Neural crest cell (in vitro differentiated cells): ENCODE data around the gene METAP2. TPM values are rescaled to one million over a fixed set of nuclear protein-coding genes. Genes with fewer than 3 reads are reported as not detected.
"Not testable (repeated sequence)": the region's sequence is repeated elsewhere in the genome, so short reads cannot be mapped to it uniquely, and the experiment has no call there.

Source experiments
- DNase-seq: peaks from one replicate; pipeline ENCODE4 v3.0.0; 2021; ENCODE audit warnings: low read depth, mixed read lengths, low spot score
- H3K27ac Mint-ChIP-seq: one replicate; pipeline ENCODE4 v1.8.0; 2021; ENCODE audit warnings: mild to moderate bottlenecking, mixed read lengths; ENCODE audit not compliant: unreplicated experiment
- H3K27me3 Mint-ChIP-seq: 2 replicates; pipeline ENCODE4 v1.8.0; 2021; ENCODE audit warnings: low read depth, mild to moderate bottlenecking, mixed read lengths
- H3K36me3 Mint-ChIP-seq: 2 replicates; pipeline ENCODE4 v1.8.0; 2021; ENCODE audit warnings: low read depth, mild to moderate bottlenecking, mixed read lengths
- H3K4me1 Mint-ChIP-seq: 2 replicates; pipeline ENCODE4 v1.8.0; 2021; ENCODE audit warnings: mixed read lengths
- H3K4me3 Mint-ChIP-seq: one replicate; pipeline ENCODE4 v1.8.0; 2021; ENCODE audit warnings: mild to moderate bottlenecking, mixed read lengths
- H3K9me3 Mint-ChIP-seq: 2 replicates; pipeline ENCODE4 v1.8.0; 2021; ENCODE audit warnings: mixed read lengths
- total RNA-seq: library from RNA; stranded (reverse); gene quantifications from 2 replicates; pipeline ENCODE4 v1.2.1, GENCODE V29; 2021
- TF ChIP-seq, protein P1 (sequence below): fragments of 200-600 bp; sonication (generic); conservative IDR thresholded peaks from 2 replicates; pipeline ENCODE4 v1.5.0; 2021; ENCODE audit warnings: antibody characterized with exemption, mild to moderate bottlenecking

METAP2 gene
- total RNA-seq, 1 donor from 2014 or later = 99.6 TPM

DNA sequence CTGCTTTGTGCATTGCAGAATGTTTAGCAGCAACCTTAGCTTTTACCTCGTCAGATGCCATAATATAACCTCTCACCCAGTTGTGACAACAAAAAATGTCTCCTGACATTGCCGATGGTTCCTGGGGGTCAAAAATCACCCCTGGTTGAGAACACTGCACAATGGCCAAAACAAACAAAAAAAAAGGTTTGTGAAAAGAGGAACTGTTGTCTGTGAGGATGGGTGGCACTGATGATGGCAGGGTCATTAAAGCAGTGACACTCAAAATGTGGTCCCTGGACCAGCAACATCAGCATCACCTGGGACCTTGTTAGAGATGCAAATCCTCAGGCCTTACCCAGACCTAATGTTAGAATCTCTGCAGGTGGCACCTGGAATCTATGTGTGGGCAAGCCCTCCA lies 36.4 kb upstream of the METAP2 start:
- no peak for DNase-seq
- H3K27ac Mint-ChIP-seq = no peak overlapping the region
- H3K4me3 Mint-ChIP-seq = no peak overlapping the region
- no peaks in the 10 kb centered on the region for H3K9me3 Mint-ChIP-seq
- no peaks in the 10 kb centered on the region for H3K36me3 Mint-ChIP-seq
- no peaks in the 10 kb centered on the region for H3K4me1 Mint-ChIP-seq
- no peaks in the 10 kb centered on the region for H3K27me3 Mint-ChIP-seq
- TF ChIP-seq, protein P1, sequence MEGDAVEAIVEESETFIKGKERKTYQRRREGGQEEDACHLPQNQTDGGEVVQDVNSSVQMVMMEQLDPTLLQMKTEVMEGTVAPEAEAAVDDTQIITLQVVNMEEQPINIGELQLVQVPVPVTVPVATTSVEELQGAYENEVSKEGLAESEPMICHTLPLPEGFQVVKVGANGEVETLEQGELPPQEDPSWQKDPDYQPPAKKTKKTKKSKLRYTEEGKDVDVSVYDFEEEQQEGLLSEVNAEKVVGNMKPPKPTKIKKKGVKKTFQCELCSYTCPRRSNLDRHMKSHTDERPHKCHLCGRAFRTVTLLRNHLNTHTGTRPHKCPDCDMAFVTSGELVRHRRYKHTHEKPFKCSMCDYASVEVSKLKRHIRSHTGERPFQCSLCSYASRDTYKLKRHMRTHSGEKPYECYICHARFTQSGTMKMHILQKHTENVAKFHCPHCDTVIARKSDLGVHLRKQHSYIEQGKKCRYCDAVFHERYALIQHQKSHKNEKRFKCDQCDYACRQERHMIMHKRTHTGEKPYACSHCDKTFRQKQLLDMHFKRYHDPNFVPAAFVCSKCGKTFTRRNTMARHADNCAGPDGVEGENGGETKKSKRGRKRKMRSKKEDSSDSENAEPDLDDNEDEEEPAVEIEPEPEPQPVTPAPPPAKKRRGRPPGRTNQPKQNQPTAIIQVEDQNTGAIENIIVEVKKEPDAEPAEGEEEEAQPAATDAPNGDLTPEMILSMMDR = no peak

DNA sequence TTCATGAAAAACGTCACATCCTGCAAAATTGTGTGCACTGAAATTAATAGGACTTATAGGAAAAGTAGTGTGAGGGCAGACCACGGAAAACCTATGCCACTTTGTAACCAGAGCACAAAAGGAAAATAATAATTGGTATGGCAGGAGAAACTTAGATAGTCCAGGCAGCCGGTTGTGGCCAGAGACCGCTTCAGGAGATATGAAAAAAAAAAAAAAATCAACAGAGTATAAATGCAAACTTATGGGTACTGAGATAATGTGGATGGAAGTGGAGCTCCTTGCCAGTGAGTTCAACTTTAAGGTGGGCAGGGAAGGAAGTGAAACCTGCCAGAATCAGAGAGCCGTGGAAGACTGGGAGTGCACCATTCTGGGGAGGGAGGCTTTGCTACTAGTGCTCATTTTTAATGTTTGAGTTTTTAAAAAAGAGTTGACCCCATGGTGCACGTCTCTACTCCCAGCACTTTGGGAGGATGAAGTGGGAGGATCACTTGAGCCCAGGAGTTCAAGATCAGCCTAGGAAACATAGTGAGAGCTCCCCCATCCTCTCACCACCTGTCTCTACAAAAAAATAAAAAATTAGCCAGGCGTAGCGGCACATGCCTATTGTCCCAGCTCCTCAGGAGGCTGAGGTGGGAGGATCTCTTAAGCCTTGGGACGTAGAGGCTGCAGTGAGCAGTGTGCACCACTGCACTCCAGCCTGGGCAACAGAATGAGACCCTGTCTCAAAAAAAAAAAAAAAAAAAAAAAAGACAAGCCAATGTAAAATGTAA lies 34.3 kb upstream of the METAP2 start:
- TF ChIP-seq, protein P1 = no peak
- DNase-seq = no peak
- no peaks in the 10 kb centered on the region for H3K9me3 Mint-ChIP-seq
- H3K27ac Mint-ChIP-seq = no peak overlapping the region
- no peak overlapping the region for H3K4me3 Mint-ChIP-seq
- no peaks in the 10 kb centered on the region for H3K27me3 Mint-ChIP-seq
- H3K4me1 Mint-ChIP-seq = no peaks in the 10 kb centered on the region
- H3K36me3 Mint-ChIP-seq = no peaks in the 10 kb centered on the region

DNA sequence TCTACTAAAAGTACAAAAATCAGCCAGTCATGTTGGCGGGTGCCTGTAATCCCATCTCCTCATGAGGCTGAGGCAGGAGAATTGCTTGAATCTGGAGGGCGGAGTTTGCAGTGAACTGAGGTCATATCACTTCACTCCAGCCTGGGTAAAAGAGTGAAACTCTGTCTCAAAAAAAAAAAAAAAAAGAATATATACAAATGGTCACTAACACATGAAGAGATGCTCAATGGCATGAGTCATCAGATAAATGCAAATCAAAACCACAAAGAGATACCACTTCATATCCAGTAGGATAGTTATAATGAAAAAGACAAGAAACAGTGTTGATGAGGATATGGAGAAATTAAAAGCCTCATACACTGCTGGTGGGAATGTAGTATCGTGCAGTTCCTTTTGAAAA lies 33.6 kb upstream of the METAP2 start:
- TF ChIP-seq, protein P1 = no peak
- Mint-ChIP-seq H3K9me3 (no peaks in the 10 kb centered on the region), H3K4me3 (no peak overlapping the region), H3K27me3 (peaks cover under 1% of the 10 kb centered on the region), H3K27ac (no peak overlapping the region), H3K4me1 (no peaks in the 10 kb centered on the region), H3K36me3 (no peaks in the 10 kb centered on the region)
- no peak for DNase-seq

DNA sequence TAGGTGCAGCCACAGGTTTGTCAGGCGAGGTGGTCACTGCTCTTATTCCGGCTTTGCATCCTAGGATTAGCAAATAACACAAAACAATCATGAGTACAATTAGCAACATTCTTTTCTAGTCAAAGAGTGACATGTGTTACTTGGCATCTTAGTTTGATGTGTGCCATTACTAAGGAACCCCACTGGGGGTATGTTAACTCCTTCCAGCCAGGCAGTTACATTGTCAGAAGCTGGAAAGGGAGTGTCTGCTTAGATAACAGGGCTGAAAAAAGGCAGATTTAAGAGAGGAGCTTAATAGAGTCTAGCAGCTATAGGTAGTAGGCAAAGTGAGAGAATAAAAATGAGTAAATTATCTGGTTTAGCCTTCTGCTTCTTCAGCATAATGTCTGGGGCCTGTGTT lies 30.5 kb upstream of the METAP2 start:
- H3K4me1 Mint-ChIP-seq = peaks cover 7% of the 10 kb centered on the region
- H3K27ac Mint-ChIP-seq = no peak overlapping the region
- no peak for DNase-seq
- no peaks in the 10 kb centered on the region for H3K9me3 Mint-ChIP-seq
- no peak overlapping the region for H3K4me3 Mint-ChIP-seq
- peaks cover 16% of the 10 kb centered on the region for H3K27me3 Mint-ChIP-seq
- TF ChIP-seq, protein P1 = no peak
- no peaks in the 10 kb centered on the region for H3K36me3 Mint-ChIP-seq

DNA sequence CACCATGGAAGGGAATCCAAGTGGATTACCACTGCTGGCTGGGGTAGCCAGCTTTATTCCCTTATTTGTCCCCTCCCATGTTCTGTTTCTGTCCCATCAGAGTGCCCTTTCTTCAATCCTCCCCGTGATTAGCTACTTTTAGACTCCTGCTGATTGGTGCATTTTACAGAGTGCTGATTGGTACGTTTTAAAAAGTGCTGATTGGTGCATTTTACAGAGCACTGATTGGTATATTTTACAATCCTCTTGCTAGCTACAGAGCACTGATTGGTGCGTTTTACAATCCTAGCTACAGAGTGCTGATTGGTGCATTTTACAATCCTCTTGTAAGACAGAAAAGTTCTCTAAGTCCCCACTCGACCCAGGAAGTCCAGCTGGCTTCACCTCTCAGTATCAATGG lies 28.9 kb upstream of the METAP2 start:
- H3K9me3 Mint-ChIP-seq, H3K27ac Mint-ChIP-seq, H3K4me3 Mint-ChIP-seq, H3K4me1 Mint-ChIP-seq, H3K36me3 Mint-ChIP-seq, DNase-seq: not testable (repeated sequence)
- H3K27me3 Mint-ChIP-seq = peaks cover 16% of the 10 kb centered on the region

DNA sequence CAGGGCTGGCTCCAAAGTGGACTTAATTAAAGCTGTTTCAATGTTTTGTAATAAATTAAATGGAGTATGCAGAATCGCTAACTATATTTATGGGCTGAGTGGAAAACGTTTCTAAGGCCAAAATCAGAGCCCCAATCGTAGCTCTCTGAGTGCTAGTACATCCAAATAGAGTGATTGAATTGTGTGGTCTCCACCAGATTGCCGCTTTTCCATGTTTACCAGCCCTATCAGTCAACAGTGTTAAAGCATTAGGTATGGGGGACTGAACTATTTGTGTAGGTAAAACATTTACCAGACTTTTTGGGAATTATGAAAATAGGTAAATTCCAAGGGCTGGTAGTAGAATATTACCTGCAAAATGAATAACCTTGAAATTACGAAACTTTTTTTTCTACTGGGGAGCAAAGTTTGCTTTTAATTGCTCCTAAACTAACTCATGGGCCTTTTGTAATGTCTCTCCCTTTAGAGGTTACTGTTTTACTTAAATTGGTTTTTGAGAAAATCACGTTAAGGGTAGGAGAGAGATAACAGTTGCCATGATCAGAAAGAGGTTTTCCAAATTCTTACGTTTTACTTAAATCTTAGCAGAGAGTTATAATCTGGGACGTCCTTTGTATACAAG lies 28.0 kb upstream of the METAP2 start:
- Mint-ChIP-seq H3K9me3 (peaks cover 5% of the 10 kb centered on the region), H3K4me1 (peaks cover 7% of the 10 kb centered on the region), H3K27ac (no peak overlapping the region), H3K36me3 (no peaks in the 10 kb centered on the region), H3K4me3 (no peak overlapping the region), H3K27me3 (peaks cover 16% of the 10 kb centered on the region)
- no peak for DNase-seq
- TF ChIP-seq, protein P1 = no peak
